ENCODE measurements around the gene SUGP2.
"Not testable (repeated sequence)": the region's sequence is repeated elsewhere in the genome, so short reads cannot be mapped to it uniquely, and the experiment has no call there.

Gene SUGP2

GRCh38 chr19:18989316-18989715, 44.0 kb downstream of the SUGP2 start:
- DNase-seq, result no peak

- no peak for DNase-seq
Measured at GRCh38 chr19:18987456-18987855, 45.9 kb downstream of the SUGP2 start.

DNA sequence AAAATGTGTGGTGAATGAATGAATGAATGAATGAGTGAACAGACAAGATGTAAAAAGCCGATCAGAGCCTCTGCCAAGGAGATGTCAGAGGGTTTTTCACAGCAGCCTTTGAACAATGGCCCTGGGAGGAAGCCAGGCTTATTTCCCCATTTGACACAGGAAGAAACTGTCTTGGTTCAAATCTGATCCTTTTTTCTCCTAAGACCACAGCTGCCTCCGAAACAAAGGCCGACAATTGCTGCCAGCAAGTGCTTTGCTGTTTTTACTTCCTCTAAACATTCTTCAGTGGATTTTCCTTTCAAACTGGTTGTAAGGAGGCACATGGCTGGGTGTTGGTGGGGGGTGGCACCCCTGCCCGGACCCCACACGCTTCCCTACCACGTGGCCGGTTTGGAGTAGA, 48.1 kb downstream of the SUGP2 start:
- no peak for DNase-seq

DNA sequence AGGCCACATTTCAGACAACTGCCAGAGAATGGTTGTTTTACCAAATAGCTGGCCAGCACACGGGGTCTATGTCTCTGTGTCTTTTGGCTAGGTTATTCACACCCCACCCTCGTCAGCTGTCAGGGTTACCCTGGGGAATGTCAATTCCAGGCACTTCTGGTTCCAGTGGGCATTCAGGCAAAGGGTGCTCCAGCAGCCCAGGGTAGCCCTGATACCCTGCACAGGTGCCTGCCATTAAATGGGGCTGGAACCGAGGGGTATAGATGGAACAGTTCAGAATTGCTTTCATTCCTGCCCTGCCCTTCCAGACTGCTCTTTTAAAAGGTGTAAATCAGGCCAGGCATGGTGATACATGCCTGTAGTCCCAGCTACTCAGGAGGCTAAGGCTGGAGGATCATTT, 49.1 kb downstream of the SUGP2 start:
- no peak for DNase-seq

DNA sequence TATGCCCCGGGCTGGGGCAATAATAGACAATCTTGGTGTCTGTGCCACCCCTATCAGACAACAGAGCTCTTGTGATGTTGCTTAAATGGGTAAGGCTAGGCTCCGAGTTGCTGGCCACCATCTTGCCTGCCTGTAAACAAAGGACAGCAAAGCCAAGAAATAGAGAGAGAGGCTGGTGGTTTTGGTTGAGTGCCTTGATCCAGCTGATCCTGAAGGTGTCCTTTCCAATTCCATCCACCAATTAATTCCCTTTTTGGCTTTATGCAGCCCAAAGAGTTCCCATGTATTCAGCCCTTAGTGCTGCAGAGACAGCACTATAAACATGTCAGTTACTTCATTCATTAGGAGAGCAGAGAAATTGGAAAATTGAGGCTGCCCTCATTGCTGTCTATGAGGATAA, 50.6 kb downstream of the SUGP2 start:
- no peak for DNase-seq

DNA sequence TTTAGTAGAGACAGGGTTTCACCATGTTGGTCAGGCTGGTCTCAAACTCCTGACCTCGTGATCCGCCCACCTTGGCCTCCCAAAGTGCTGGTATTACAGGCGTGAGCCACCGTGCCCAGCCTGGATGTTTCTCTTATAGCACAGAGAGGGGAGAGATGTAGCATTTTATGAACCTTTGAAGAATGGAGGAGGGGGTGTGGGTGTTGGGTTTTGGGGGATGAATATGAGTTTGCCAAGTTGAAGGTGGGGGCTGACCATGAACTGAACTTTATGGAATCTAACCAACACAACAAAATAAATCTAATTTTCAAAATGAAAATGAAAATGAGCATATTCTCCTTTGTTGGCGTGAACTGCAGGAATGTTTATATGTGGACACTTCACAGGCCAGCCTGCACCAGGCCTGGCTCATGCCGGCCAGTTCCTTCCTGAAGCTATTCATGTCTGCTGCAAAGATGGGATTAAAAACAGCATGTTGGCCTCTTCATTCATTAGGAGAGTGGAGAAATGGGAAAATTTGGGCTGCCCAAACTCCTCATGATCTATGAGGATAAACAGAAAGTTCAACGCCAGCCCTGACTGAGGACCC, 52.8 kb downstream of the SUGP2 start:
- DNase-seq, result no peak

DNA sequence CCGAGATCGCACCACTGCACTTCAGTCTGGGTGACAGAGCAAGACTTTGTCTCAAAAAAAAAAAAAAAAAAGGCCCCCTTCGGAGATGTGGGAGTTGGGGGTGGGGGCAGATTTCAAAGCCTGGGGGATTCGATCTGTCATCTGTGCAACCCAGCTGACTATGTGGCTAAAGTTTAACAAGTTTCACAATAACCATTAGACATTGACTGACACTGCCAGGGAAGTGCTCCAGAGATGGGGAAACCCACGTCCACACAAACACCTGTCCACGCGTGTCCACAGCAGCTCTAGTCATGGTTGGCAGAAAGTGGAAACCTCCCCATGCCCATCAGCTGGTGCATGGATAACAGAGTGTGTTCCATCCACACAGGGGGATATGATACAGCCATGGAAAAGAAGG, 54.7 kb downstream of the SUGP2 start:
- no peak for DNase-seq

DNA sequence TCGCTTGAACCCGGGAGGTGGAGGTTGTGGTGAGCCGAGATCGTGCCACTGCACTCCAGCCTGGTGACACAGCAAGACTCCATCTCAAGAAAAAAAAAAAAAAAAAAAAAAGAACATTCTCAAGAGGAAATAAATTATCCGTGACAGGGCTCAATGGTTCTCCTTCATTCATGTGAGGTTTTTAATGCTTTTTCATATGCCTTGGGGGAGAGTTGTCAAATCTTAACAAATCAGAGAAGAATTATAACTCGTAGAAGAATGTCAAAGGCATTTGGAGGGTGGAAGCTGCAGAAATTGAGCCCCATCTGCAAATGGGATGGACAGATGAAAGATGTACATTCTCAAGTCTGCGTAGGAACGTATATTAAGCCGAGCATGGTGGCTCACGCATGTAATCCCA, 57.4 kb downstream of the SUGP2 start:
- DNase-seq, result no peak

- no peak for DNase-seq
Measured at GRCh38 chr19:18975011-18975410, 58.3 kb downstream of the SUGP2 start.

DNA sequence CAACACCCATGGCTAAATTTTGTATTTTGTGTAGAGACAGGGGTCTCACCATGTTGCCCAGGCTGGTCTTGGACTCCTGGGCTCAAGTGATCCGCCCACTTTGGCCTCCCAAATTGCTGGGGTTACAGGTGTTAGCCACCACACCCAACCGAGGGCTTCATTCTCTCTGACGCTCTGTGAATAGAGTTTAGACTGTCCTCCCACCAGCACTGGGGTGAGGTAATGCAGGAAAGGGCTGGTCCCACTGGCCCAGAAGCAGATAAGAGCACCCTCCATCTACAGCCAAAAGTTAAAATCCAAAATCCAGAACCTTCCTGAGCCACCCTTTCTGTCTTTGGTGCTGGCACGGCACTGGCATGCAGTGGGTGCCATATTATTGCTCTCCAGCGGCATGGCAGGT, 60.5 kb downstream of the SUGP2 start:
- no peak for DNase-seq

DNA sequence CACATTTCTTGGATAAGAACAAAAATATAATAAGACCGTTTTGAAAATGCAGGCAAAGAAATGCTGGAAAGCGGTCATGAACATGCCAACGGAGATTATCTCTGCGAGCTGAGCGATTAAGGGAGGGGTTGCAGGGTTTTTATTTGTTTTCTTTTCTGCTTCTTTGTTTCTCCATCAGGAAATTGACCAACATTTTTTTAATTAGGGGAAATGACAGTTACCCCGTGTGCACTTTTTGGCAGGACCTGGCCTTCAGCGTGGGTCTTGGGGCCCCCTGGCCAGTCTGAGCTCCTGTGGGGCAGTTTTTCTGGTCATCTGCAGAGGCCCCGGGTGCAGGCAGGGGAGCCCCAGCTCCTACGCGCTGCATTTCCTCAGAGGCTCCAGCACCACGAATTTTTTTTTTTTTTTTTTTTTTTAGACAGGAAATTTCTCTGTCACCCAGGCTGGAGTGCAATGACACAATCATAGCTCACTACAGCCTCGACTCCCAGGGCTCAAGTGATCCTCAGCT, 61.0 kb downstream of the SUGP2 start:
- no peak for DNase-seq

GRCh38 chr19:18969931-18970659, 63.2 kb downstream of the SUGP2 start:
- DNase-seq, result no peak

- DNase-seq, result no peak
Measured at GRCh38 chr19:18967358-18968146, 65.8 kb downstream of the SUGP2 start.

DNA sequence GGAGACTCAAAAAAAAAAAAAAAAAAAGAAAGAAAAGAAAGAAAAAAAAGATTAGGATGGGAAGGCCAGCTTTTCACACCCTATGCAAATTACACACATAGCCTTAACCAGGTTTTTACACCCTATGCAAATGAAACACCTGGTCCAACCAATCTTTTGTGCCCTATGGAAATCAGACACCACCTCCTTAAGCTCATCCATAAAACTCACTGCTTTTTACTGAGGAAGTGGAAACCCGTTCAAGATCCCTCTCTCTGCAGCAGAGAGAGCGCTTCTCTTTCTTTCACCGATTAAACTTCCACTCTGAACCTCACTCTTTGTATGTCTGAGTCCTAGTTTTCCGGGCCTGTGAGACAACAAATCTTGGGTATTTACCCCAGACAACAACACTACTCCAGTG, 67.0 kb downstream of the SUGP2 start:
- DNase-seq, result no peak

- DNase-seq, result no peak
Measured at GRCh38 chr19:18964121-18964520, 69.2 kb downstream of the SUGP2 start.

DNA sequence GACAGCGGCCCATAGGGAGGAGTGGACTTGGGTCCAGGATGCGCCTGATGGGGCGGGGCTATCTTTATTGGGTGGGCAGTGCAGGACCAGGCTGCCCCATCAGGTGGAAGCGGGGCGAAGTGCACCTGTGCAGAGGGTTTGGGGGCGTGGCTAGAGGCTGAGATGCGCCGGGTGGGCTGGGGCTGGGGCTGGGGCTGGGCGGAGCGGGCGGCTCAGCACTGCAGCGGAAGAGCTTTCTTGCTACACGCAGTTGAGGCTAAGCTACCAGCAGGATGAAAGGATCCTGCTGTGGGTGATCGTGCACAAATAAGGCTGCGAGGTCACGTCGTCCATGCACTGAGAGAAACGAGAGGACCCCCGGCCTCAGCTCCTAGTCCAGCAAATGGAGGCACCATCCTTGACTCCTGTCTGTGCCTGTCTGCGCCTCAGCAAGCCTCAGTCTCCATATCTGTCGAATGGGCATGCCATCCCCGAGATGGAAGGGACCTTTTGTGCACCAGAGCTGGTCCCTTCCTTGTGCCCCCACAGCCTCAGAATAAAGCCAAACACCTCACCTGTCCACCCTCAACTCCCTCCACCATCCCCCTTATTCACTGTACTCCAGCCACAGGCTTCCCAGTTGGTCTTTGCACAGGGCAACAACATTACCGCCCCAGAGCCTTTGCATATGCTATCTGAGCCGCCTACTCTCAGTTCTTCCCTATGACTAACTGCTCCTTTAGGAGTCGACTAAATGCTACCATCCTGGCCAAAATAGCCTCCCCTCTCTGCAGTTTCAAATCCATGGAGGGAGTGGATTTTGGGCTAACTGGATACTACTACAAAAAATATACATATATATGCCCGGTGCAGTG, 71.3 kb downstream of the SUGP2 start:
- DNase-seq, result no peak

DNA sequence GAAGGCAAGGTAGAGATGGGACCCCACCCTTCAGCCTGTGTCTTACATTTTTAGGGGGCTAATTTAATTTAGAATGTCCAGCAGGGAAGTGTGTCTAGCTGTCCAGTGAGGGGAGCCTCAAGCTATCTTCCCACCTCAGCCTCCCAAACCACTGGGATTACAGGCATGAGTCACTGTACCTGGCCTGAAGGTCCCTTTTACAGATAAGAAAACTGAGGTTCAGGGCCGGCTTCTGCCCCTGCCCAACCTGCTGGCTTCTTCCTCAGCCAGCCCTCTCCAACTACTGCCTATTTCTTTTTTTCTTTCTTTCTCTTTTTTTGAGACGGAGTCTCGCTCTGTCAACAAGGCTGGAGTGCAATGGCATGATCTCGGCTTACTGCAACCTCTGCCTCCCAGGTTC, 72.9 kb downstream of the SUGP2 start:
- DNase-seq, result no peak

GRCh38 chr19:18955042-18955441, 78.3 kb downstream of the SUGP2 start:
- DNase-seq, result no peak

GRCh38 chr19:18954094-18954493, 79.2 kb downstream of the SUGP2 start:
- no peak for DNase-seq

- DNase-seq, result not testable (repeated sequence)
Measured at GRCh38 chr19:18952364-18953003, 80.8 kb downstream of the SUGP2 start.

DNA sequence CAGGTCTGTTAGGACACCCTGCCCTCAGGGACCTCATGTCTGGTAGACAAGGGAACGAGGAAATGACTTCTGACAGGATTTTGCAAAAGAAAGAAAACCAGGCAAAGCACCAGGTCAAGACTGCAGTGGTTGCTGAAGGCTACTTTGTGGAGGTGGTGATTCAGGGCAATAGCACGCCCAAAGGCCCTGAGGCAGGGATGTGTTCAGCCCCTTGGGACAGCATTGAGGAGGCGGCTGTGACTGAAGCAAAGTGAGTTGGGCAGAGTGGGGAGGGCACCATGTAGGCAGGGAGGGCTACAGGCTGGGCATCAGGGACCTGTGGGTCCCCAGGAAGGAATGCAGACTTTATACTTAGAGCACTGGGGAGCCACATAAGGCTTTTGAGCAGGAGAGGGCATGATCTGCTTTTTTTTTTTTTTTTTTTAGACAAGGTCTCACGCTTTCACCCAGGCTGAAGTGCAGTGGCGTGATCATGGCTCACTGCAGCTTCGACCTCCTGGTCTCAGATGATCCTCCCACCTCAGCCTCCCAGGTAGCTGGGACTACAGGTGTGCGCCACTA, 81.5 kb downstream of the SUGP2 start:
- DNase-seq, result no peak

- no peak for DNase-seq
Measured at GRCh38 chr19:18949858-18950257, 83.5 kb downstream of the SUGP2 start.
